GM12865 (cell line): Measurements from ENCODE around the gene UTS2R.

Experiments
- DNase-seq: peaks from one replicate; pipeline ENCODE4 v3.0.0; 2010; ENCODE audit warnings: low read depth
- H3K4me3 ChIP-seq: 2 replicates; pipeline ENCODE4 v1.5.1; 2011; ENCODE audit warnings: mild to moderate bottlenecking, low read depth, low read length, control low read depth
- TF ChIP-seq, protein P1 (sequence below): IDR thresholded peaks from 2 replicates; pipeline ENCODE4 v1.5.1; 2011; ENCODE audit warnings: low read length, control low read depth, low read depth, inconsistent platforms; ENCODE audit not compliant: insufficient read depth; ENCODE audit errors: missing control alignments

Gene UTS2R

GRCh38 chr17:82371333-82372248 lies at the start of gene UTS2R:
TSS of gene UTS2R (plus strand) at chr17:82371765. CDS start at chr17:82374325, 2,560 bp downstream.
- TF ChIP-seq, protein P1, sequence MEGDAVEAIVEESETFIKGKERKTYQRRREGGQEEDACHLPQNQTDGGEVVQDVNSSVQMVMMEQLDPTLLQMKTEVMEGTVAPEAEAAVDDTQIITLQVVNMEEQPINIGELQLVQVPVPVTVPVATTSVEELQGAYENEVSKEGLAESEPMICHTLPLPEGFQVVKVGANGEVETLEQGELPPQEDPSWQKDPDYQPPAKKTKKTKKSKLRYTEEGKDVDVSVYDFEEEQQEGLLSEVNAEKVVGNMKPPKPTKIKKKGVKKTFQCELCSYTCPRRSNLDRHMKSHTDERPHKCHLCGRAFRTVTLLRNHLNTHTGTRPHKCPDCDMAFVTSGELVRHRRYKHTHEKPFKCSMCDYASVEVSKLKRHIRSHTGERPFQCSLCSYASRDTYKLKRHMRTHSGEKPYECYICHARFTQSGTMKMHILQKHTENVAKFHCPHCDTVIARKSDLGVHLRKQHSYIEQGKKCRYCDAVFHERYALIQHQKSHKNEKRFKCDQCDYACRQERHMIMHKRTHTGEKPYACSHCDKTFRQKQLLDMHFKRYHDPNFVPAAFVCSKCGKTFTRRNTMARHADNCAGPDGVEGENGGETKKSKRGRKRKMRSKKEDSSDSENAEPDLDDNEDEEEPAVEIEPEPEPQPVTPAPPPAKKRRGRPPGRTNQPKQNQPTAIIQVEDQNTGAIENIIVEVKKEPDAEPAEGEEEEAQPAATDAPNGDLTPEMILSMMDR, result no peak
- DNase-seq, result no peak
- H3K4me3 ChIP-seq, result peak within 1 kb of the TSS; percentile 22

DNA sequence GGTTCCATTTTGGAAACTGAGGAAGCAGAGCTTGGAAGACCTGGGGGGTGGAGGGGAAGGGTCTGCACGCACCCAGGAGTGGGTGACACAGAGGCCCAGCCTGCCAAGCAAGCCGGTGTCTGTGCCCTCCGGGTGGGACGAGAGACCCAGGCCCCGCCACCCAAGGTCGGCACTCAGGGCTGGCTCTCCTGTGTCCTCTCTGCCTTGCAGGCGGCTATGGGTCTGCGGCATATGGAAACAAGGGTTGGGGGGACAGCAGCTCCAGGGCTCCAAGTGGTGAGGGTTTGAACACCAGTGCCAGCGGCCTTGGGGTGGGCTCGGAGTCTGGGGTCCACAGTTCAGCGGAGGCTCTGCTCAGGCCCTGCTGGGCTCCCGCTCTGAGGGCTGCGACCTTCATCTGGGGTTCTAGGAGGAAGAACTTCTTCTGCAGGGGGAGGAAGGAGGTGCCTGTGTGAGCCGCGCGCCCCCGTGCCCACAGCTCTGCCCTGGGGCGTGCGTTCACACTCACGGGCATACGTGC lies 49.6 kb upstream of the UTS2R start:
- DNase-seq, result no peak
- TF ChIP-seq, protein P1, result no peak
- no peak overlapping the region for H3K4me3 ChIP-seq

DNA sequence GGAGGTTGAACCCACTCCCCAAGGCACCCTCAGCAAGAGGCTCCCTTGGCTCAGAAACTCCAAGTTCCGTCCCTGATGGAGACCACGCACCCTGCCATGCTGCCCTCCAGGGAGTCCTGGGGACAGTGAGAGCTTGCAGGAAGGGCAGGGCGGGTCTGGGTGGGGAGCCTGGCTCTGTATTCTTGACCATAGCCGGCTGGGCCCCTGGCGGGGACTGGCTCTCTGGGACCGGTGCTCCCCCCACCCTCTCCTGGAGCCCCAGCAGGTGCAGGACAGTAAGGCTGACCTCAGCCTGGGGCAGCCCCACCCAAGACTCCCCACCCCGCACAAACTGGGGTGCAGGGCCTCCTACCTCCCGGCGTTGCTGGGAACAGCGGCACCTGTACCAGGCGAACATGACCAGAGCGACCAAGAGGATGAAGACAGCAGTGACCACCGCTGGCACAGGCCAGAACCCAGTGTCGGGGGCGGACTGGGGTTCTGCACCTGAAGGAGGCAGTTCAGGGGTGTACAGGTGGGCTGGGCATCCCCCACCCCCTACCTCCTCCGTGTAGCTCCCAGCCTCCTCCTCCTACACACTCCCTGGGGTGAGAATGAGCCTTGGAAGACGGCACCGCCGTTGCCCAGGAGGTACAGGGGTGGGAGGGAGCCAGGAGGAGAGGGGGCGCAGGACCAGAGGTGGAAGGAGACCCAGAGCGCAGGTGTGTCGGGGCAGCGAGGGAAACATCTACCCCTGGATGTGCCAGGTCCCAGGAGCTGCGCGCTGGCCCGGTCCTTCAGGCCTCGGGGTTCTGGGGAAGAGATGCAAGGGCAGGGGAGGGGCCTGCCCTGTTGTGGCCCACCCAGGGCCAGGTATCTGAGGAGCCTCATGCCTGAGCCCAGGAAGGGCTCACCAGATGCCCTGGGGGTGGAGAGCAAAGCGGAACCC lies 48.8 kb upstream of the UTS2R start:
- no peak overlapping the region for H3K4me3 ChIP-seq
- TF ChIP-seq, protein P1, result no peak
- no peak for DNase-seq

DNA sequence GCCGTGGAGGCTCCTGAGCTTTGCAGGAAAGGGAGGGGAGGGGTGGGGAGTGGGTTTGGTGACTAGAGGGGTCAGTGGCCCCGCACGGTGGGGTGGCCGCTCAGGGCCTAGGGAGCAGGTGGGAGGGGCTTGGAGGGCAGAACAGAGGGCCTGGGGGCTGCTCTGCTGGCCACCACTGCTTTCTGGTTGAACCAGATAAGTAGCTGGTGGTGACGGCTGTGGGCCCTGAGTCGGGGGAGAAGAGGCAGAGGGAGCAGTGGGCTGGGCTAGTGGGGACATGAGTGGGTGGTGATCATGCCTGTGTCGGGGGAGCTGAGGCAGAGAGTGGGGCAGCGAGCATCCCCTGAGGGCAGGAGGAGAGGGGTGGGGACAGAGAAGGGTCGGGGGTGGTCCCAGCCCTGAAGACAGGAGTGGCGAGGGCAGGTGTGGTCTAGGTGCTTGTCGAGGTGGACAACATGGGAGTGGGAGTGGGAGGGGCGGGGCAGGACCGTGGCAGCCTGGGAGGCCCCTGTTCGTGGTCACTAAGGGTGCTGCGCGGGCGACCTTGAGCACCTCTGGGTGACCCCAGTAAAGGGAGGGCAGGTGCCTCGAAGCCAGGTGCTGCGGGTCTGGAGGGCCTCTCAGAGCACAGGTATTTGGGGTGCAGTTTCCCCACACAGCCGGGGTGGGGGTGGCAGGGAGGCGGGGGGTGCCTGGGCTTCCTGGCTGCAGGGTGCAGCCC lies 47.9 kb upstream of the UTS2R start:
- TF ChIP-seq, protein P1, result no peak
- H3K4me3 ChIP-seq, result no peak overlapping the region
- DNase-seq, result no peak

- no peak for DNase-seq
- H3K4me3 ChIP-seq, result no peak overlapping the region
- TF ChIP-seq, protein P1, result no peak
These were observed 46.8 kb upstream of the UTS2R start for GRCh38 chr17:82324566-82325285.
